Panc1 (cell line): ENCODE data around the gene TM9SF3. TPM values are rescaled to one million over a fixed set of nuclear protein-coding genes. Genes with fewer than 3 reads are reported as not detected.

ENCODE experiments used
- ATAC-seq: fragments of 200-7000 bp; cut with Tn5 transposase; 2 replicates; pipeline ENCODE4 v1.9.1; 2020; ENCODE audit warnings: mild to moderate bottlenecking, moderate library complexity
- BruUV-seq: library from RNA; stranded (reverse); fragments of 400-500 nt; replicated peaks from 2 replicates; lab custom pipeline; 2021; lab: Mats Ljungman, UMichigan
- CTCF ChIA-PET: fragments of 300-600 bp; sonication (Branson Sonifier 250); formaldehyde crosslinking; loops from one replicate; lab custom pipeline; 2022; ENCODE audit warnings: antibody characterized with exemption; lab: Charles Lee
- POLR2A ChIA-PET: fragments of 300-600 bp; sonication (Branson Sonifier 250); formaldehyde crosslinking; loops from one replicate; lab custom pipeline; 2022; ENCODE audit warnings: antibody characterized with exemption; lab: Charles Lee
- DNase-seq: peaks from one replicate; pipeline ENCODE4 v3.0.0-alpha.2; 2010; ENCODE audit warnings: low read depth, low spot score
- H3K27ac ChIP-seq: 2 replicates; pipeline ENCODE4 v1.5.1; 2011; ENCODE audit warnings: mild to moderate bottlenecking, low read length, inconsistent platforms
- H3K27me3 ChIP-seq: fragments of 200-500 bp; sonication (Bioruptor generic); 2 replicates; pipeline ENCODE4 v1.6.0; 2014; ENCODE audit warnings: low read length, inconsistent platforms; ENCODE audit not compliant: control insufficient read depth, insufficient read depth
- H3K36me3 ChIP-seq: fragments of 200-500 bp; sonication (Bioruptor generic); 2 replicates; pipeline ENCODE4 v1.5.1; 2014; ENCODE audit warnings: inconsistent platforms, mild to moderate bottlenecking, low read length, moderate library complexity; ENCODE audit not compliant: control insufficient read depth, insufficient read depth
- H3K4me1 ChIP-seq: 2 replicates; pipeline ENCODE4 v1.5.1; 2011; ENCODE audit warnings: inconsistent platforms, mild to moderate bottlenecking, low read length, moderate library complexity; ENCODE audit not compliant: control insufficient read depth, insufficient read depth
- H3K4me3 ChIP-seq, 2 experiments: 2 replicates each; pipeline ENCODE4 v1.5.1; 2011 to 2012; ENCODE audit warnings: low read depth in 2 of 2, low read length in 2 of 2, mild to moderate bottlenecking in 2 of 2, inconsistent platforms in 1 of 2, moderate library complexity in 1 of 2
- H3K9me3 ChIP-seq: fragments of 200-500 bp; sonication (Bioruptor generic); 2 replicates; pipeline ENCODE4 v1.5.1; 2014; ENCODE audit warnings: low read depth, mild to moderate bottlenecking, inconsistent platforms, low read length, moderate library complexity; ENCODE audit not compliant: control insufficient read depth, insufficient read depth
- POLR2AphosphoS5 ChIP-seq: IDR thresholded peaks from 2 replicates; pipeline ENCODE4 v1.6.1; 2012; ENCODE audit warnings: mild to moderate bottlenecking, low read depth, low read length, moderate library complexity
- SIN3A ChIP-seq: IDR thresholded peaks from 2 replicates; pipeline ENCODE4 v1.6.1; 2012; ENCODE audit warnings: low read depth, mild to moderate bottlenecking, low read length, moderate library complexity, borderline replicate concordance; ENCODE audit not compliant: insufficient read depth
- TCF7L2 ChIP-seq: IDR thresholded peaks from 2 replicates; pipeline ENCODE4 v1.6.1; 2011; ENCODE audit warnings: mild to moderate bottlenecking, low read depth, low read length, inconsistent platforms
- in situ Hi-C: cut with HindIII; loops from 2 replicates; pipeline ENCODE4 v1.10.0; 2016; ENCODE audit warnings: low sequenced_read_pairs, low pct_unique_long_range_greater_than_20kb
- intact Hi-C: fragments of 100-400 bp; cut with micrococcal nuclease; formaldehyde crosslinking; loops from one replicate; pipeline ENCODE4 v1.10.0; 2022; ENCODE audit not compliant: unreplicated experiment
- total RNA-seq: library from RNA; stranded (reverse); gene quantifications from one replicate; pipeline ENCODE4 v1.2.1, GENCODE V29; 2021; ENCODE audit not compliant: unreplicated experiment
- TF ChIP-seq, protein P1 (sequence below), 2 experiments: IDR thresholded peaks; 2 replicates each; pipeline ENCODE4 v1.6.1; 2011 to 2012; ENCODE audit warnings: low read depth in 2 of 2, control low read depth in 1 of 2, low read length in 1 of 2, mild to moderate bottlenecking in 1 of 2, moderate library complexity in 1 of 2; ENCODE audit not compliant: insufficient read depth in 1 of 2
- TF ChIP-seq, protein P2 (sequence below): fragments of 450-650 bp; IDR thresholded peaks from 2 replicates; pipeline ENCODE4 v1.5.1; 2017; ENCODE audit warnings: mild to moderate bottlenecking

The TM9SF3 gene
- total RNA-seq, 1 experiment from 2014 or later = 179 TPM

DNA sequence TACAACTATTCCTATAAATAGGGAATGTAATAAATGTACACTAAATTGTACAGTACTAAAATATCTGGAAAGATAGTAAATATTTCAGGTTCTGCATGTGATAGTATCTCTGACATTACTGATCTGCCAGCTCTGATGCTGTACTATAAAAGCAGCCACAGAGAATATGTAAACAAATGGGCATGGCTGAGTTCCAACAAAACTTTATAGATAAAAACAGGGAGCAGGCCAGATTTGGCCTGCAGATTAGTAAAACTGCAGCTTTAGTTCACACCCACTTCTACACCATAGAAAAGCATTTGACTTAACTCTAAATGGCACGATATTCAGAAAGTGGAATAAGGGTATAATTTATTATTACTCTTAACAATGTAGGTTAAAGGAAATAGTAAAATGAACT, 54.3 kb downstream of the TM9SF3 start:
- Histone ChIP-seq H3K27me3 (no peaks in the 10 kb centered on the region), H3K9me3 (no peaks in the 10 kb centered on the region), H3K4me3 (no peak overlapping the region), H3K36me3 (peaks cover 34% of the 10 kb centered on the region), H3K27ac (no peak overlapping the region), H3K4me1 (peaks cover 7% of the 10 kb centered on the region; the same call in 1 of the 2 replicates)
- intact Hi-C loops (no loop called here), in situ Hi-C loops (no loop called here)
- TF ChIP-seq POLR2AphosphoS5 (no peak), TCF7L2 (no peak), SIN3A (no peak)
- TF ChIP-seq, protein P1, sequence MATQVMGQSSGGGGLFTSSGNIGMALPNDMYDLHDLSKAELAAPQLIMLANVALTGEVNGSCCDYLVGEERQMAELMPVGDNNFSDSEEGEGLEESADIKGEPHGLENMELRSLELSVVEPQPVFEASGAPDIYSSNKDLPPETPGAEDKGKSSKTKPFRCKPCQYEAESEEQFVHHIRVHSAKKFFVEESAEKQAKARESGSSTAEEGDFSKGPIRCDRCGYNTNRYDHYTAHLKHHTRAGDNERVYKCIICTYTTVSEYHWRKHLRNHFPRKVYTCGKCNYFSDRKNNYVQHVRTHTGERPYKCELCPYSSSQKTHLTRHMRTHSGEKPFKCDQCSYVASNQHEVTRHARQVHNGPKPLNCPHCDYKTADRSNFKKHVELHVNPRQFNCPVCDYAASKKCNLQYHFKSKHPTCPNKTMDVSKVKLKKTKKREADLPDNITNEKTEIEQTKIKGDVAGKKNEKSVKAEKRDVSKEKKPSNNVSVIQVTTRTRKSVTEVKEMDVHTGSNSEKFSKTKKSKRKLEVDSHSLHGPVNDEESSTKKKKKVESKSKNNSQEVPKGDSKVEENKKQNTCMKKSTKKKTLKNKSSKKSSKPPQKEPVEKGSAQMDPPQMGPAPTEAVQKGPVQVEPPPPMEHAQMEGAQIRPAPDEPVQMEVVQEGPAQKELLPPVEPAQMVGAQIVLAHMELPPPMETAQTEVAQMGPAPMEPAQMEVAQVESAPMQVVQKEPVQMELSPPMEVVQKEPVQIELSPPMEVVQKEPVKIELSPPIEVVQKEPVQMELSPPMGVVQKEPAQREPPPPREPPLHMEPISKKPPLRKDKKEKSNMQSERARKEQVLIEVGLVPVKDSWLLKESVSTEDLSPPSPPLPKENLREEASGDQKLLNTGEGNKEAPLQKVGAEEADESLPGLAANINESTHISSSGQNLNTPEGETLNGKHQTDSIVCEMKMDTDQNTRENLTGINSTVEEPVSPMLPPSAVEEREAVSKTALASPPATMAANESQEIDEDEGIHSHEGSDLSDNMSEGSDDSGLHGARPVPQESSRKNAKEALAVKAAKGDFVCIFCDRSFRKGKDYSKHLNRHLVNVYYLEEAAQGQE (IDR thresholded peaks at IDR 0.05; ENCODE audit: insufficient read depth in 1 of 2, low read depth in 2 of 2, low read length in 1 of 2) = no peak
- TF ChIP-seq, protein P2, sequence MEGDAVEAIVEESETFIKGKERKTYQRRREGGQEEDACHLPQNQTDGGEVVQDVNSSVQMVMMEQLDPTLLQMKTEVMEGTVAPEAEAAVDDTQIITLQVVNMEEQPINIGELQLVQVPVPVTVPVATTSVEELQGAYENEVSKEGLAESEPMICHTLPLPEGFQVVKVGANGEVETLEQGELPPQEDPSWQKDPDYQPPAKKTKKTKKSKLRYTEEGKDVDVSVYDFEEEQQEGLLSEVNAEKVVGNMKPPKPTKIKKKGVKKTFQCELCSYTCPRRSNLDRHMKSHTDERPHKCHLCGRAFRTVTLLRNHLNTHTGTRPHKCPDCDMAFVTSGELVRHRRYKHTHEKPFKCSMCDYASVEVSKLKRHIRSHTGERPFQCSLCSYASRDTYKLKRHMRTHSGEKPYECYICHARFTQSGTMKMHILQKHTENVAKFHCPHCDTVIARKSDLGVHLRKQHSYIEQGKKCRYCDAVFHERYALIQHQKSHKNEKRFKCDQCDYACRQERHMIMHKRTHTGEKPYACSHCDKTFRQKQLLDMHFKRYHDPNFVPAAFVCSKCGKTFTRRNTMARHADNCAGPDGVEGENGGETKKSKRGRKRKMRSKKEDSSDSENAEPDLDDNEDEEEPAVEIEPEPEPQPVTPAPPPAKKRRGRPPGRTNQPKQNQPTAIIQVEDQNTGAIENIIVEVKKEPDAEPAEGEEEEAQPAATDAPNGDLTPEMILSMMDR = no peak
- CTCF ChIA-PET = no interaction called here
- POLR2A ChIA-PET = no interaction called here
- no TSS peak for BruUV-seq
- ATAC-seq = no peak
- no peak for DNase-seq

DNA sequence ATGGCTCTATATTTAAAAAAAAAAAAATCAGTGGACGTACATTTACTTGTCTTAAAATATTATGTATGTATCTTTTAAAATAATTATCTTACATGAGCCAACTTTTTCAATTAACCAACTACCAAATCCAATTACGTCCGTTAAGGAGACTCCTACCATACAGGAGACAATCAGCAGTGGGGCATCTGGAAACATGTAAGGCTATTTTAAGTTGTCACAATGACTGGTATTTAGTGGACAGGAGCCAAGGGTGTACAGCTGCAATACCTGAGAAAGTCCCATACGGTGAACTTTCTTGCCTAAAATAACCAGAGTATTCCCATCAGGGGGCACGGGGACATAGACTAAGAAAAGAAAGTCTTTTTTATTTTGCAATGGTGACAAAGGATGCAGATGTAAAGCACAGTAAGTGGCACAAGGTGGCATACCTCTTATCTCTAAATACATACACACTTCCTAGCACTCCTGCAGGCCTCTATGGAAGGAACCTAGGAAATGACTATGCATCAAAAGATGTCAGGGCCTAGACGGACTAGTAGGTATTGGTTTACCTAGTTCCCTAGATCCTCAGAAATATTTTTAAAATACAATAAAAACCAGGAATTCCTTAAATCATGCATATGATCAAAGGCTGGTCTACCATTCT, 57.1 kb downstream of the TM9SF3 start:
- in situ Hi-C loops (no loop called here), intact Hi-C loops (no loop called here)
- Histone ChIP-seq H3K27ac (no peak overlapping the region), H3K4me3 (no peak overlapping the region), H3K36me3 (peaks cover 51% of the 10 kb centered on the region), H3K9me3 (no peaks in the 10 kb centered on the region), H3K4me1 (peaks cover 7% of the 10 kb centered on the region; the same call in 1 of the 2 replicates), H3K27me3 (no peaks in the 10 kb centered on the region)
- DNase-seq (no peak), ATAC-seq (no peak)
- POLR2A ChIA-PET = no interaction called here
- CTCF ChIA-PET = no interaction called here
- no TSS peak for BruUV-seq
- TF ChIP-seq, protein P1 (IDR thresholded peaks at IDR 0.05; ENCODE audit: insufficient read depth in 1 of 2, low read depth in 2 of 2, low read length in 1 of 2) = no peak
- TF ChIP-seq, protein P2 = peak; percentile 9; the same call in 1 of the 2 replicates
